Activated CD8-positive, alpha-beta T cell treated with anti-CD3 and anti-CD28 coated beads, Interleukin-2, amount 10 ng/mL, durations not matched to agents 7 days and 5 days (primary cell): ENCODE results near the gene POMGNT1. TPM values are rescaled to one million over a fixed set of nuclear protein-coding genes. Genes with fewer than 3 reads are reported as not detected.

ENCODE experiments used
- ATAC-seq: fragments of 150-1000 bp; cut with Tn5 transposase; one replicate; pipeline ENCODE4 v1.10.0; 2021; ENCODE audit warnings: moderate library complexity
- CTCF ChIA-PET: fragments of 350-600 bp; sonication (Branson Sonifier 250); formaldehyde crosslinking; loops from one replicate; lab custom pipeline; 2021; ENCODE audit warnings: antibody characterized with exemption; lab: Charles Lee
- POLR2A ChIA-PET: fragments of 350-600 bp; sonication (Branson Sonifier 250); formaldehyde crosslinking; loops from one replicate; lab custom pipeline; 2021; ENCODE audit warnings: antibody characterized with exemption; lab: Charles Lee
- DNase-seq: peaks from one replicate; pipeline ENCODE4 v3.0.0-alpha.2; 2020
- H3K27ac Mint-ChIP-seq: one replicate; pipeline ENCODE4 v1.8.0; 2021; ENCODE audit warnings: mild to moderate bottlenecking, mixed read lengths
- H3K27me3 Mint-ChIP-seq: one replicate; pipeline ENCODE4 v1.8.0; 2021; ENCODE audit warnings: low read depth, mixed read lengths
- H3K36me3 Mint-ChIP-seq: one replicate; pipeline ENCODE4 v1.8.0; 2021; ENCODE audit warnings: low read depth, mixed read lengths
- H3K4me1 Mint-ChIP-seq: one replicate; pipeline ENCODE4 v1.8.0; 2021; ENCODE audit warnings: low read depth, mixed read lengths
- H3K4me3 Mint-ChIP-seq: one replicate; pipeline ENCODE4 v1.8.0; 2021; ENCODE audit warnings: mild to moderate bottlenecking, mixed read lengths
- H3K9me3 Mint-ChIP-seq: one replicate; pipeline ENCODE4 v1.8.0; 2022; ENCODE audit warnings: mixed read lengths; ENCODE audit not compliant: insufficient read depth
- total RNA-seq, 2 experiments: library from RNA; stranded (reverse); gene quantifications; one replicate each; pipeline ENCODE4 v1.2.3, GENCODE V29; 2021

The POMGNT1 gene
- total RNA-seq, 2 experiments from 2014 or later, result 25.2 to 28.4 TPM

GRCh38 chr1:46181343-46182260 is 16.6 kb downstream of the POMGNT1 start:
- no peaks in the 10 kb centered on the region for H3K9me3 Mint-ChIP-seq
- ChIA-PET CTCF (interaction anchor here (0.6 to 6.5 kb wide), 8 partner anchors 14 to 155 kb away, joined by 3 to 80 read pairs (median 4); no protein-coding TSS in a partner anchor), POLR2A (interaction anchor here (0.9 kb wide), 1 partner anchor 10 kb away, joined by 3 read pairs; no protein-coding TSS in a partner anchor)
- H3K27me3 Mint-ChIP-seq, result peaks cover 2% of the 10 kb centered on the region
- peaks cover 17% of the 10 kb centered on the region for H3K4me1 Mint-ChIP-seq
- ATAC-seq, result no peak
- H3K27ac Mint-ChIP-seq, result no peak overlapping the region
- H3K36me3 Mint-ChIP-seq, result no peaks in the 10 kb centered on the region
- H3K4me3 Mint-ChIP-seq, result no peak overlapping the region
- DNase-seq, result no peak

GRCh38 chr1:46180082-46180616 is 18.1 kb downstream of the POMGNT1 start:
- ChIA-PET POLR2A (no interaction called here), CTCF (interaction anchor here (0.6 to 6.5 kb wide), 6 partner anchors 13 to 332 kb away, joined by 3 to 80 read pairs (median 4); no protein-coding TSS in a partner anchor)
- no peaks in the 10 kb centered on the region for H3K36me3 Mint-ChIP-seq
- H3K4me1 Mint-ChIP-seq, result peaks cover 17% of the 10 kb centered on the region
- no peak for DNase-seq
- H3K27ac Mint-ChIP-seq, result no peak overlapping the region
- no peak overlapping the region for H3K4me3 Mint-ChIP-seq
- no peaks in the 10 kb centered on the region for H3K9me3 Mint-ChIP-seq
- H3K27me3 Mint-ChIP-seq, result peaks cover 2% of the 10 kb centered on the region
- ATAC-seq, result no peak

GRCh38 chr1:46179138-46180081 is 18.8 kb downstream of the POMGNT1 start:
- H3K9me3 Mint-ChIP-seq, result no peaks in the 10 kb centered on the region
- peak; percentile 83 for ATAC-seq
- ChIA-PET POLR2A (no interaction called here), CTCF (interaction anchor here (0.6 to 6.5 kb wide), 3 partner anchors 11 to 331 kb away, joined by 3 to 80 read pairs (median 6); no protein-coding TSS in a partner anchor)
- peaks cover 10% of the 10 kb centered on the region for H3K4me1 Mint-ChIP-seq
- DNase-seq, result peak; percentile 73
- H3K4me3 Mint-ChIP-seq, result no peak overlapping the region
- no peak overlapping the region for H3K27ac Mint-ChIP-seq
- H3K36me3 Mint-ChIP-seq, result no peaks in the 10 kb centered on the region
- H3K27me3 Mint-ChIP-seq, result peaks cover 2% of the 10 kb centered on the region

- Mint-ChIP-seq H3K27ac (no peak within 1 kb of the TSS), H3K27me3 (peaks cover 4% of the 10 kb centered on the region), H3K4me3 (no peak within 1 kb of the TSS), H3K9me3 (no peaks in the 10 kb centered on the region), H3K36me3 (no peaks in the 10 kb centered on the region), H3K4me1 (no peaks in the 10 kb centered on the region)
- DNase-seq, result no peak
- ChIA-PET POLR2A (no interaction called here), CTCF (interaction anchor here (0.7 kb wide), 1 partner anchor 140 kb away, joined by 3 read pairs; no protein-coding TSS in a partner anchor)
- ATAC-seq, result no peak
These were observed 21.9 kb downstream of the POMGNT1 start, which contains the start of gene P3R3URF for GRCh38 chr1:46176211-46176865. Gene P3R3URF, minus strand, starts transcription at chr1:46176488. Its CDS starts 17 bp downstream, at chr1:46176471.

GRCh38 chr1:46175243-46175642 is 23.0 kb downstream of the POMGNT1 start:
- no peak overlapping the region for H3K4me3 Mint-ChIP-seq
- H3K27me3 Mint-ChIP-seq, result peaks cover 8% of the 10 kb centered on the region
- ATAC-seq (no peak), DNase-seq (no peak)
- ChIA-PET POLR2A (no interaction called here), CTCF (interaction anchor here (1.0 kb wide), 1 partner anchor 138 kb away, joined by 4 read pairs; no protein-coding TSS in a partner anchor)
- no peak overlapping the region for H3K27ac Mint-ChIP-seq
- H3K4me1 Mint-ChIP-seq, result no peaks in the 10 kb centered on the region
- H3K36me3 Mint-ChIP-seq, result no peaks in the 10 kb centered on the region
- no peaks in the 10 kb centered on the region for H3K9me3 Mint-ChIP-seq

GRCh38 chr1:46174448-46175231 is 23.6 kb downstream of the POMGNT1 start, which contains the start of gene TSPAN1:
Gene TSPAN1, plus strand, starts transcription at chr1:46175087. Its CDS starts 6,021 bp downstream, at chr1:46181108.
- no peaks in the 10 kb centered on the region for H3K4me1 Mint-ChIP-seq
- no peak for DNase-seq
- no peak within 1 kb of the TSS for H3K4me3 Mint-ChIP-seq
- H3K36me3 Mint-ChIP-seq, result no peaks in the 10 kb centered on the region
- ChIA-PET CTCF (interaction anchor here (1.0 kb wide), 1 partner anchor 137 kb away, joined by 4 read pairs; no protein-coding TSS in a partner anchor), POLR2A (no interaction called here)
- peaks cover 9% of the 10 kb centered on the region for H3K27me3 Mint-ChIP-seq
- no peaks in the 10 kb centered on the region for H3K9me3 Mint-ChIP-seq
- no peak for ATAC-seq
- no peak within 1 kb of the TSS for H3K27ac Mint-ChIP-seq

- Mint-ChIP-seq H3K36me3 (no peaks in the 10 kb centered on the region), H3K4me3 (no peak overlapping the region), H3K9me3 (no peaks in the 10 kb centered on the region), H3K27me3 (peaks cover 15% of the 10 kb centered on the region), H3K4me1 (no peaks in the 10 kb centered on the region), H3K27ac (no peak overlapping the region)
- POLR2A ChIA-PET, result no interaction called here
- ATAC-seq (no peak), DNase-seq (no peak)
- CTCF ChIA-PET, result interaction anchor here (0.6 kb wide), 1 partner anchor 21 kb away, joined by 3 read pairs; no protein-coding TSS in a partner anchor
These were observed 24.8 kb downstream of the POMGNT1 start for GRCh38 chr1:46173361-46173856.

GRCh38 chr1:46172321-46172720 is 25.9 kb downstream of the POMGNT1 start:
- Mint-ChIP-seq H3K4me3 (no peak overlapping the region), H3K9me3 (no peaks in the 10 kb centered on the region), H3K4me1 (peaks cover 5% of the 10 kb centered on the region), H3K36me3 (no peaks in the 10 kb centered on the region), H3K27ac (no peak overlapping the region), H3K27me3 (peaks cover 21% of the 10 kb centered on the region)
- CTCF ChIA-PET, result no interaction called here
- ATAC-seq, result no peak
- POLR2A ChIA-PET, result no interaction called here
- no peak for DNase-seq

GRCh38 chr1:46171871-46172270 is 26.4 kb downstream of the POMGNT1 start:
- no peak for ATAC-seq
- no peaks in the 10 kb centered on the region for H3K9me3 Mint-ChIP-seq
- ChIA-PET POLR2A (interaction anchor here (0.8 kb wide), 1 partner anchor 10 kb away, joined by 3 read pairs; no protein-coding TSS in a partner anchor), CTCF (no interaction called here)
- no peak overlapping the region for H3K4me3 Mint-ChIP-seq
- H3K27me3 Mint-ChIP-seq, result peaks cover 21% of the 10 kb centered on the region
- no peak overlapping the region for H3K27ac Mint-ChIP-seq
- peaks cover 9% of the 10 kb centered on the region for H3K4me1 Mint-ChIP-seq
- DNase-seq, result no peak
- H3K36me3 Mint-ChIP-seq, result no peaks in the 10 kb centered on the region

GRCh38 chr1:46171351-46171750 is 26.9 kb downstream of the POMGNT1 start:
- no peaks in the 10 kb centered on the region for H3K9me3 Mint-ChIP-seq
- no peaks in the 10 kb centered on the region for H3K36me3 Mint-ChIP-seq
- no peak for ATAC-seq
- ChIA-PET CTCF (no interaction called here), POLR2A (interaction anchor here (0.8 kb wide), 1 partner anchor 10 kb away, joined by 3 read pairs; no protein-coding TSS in a partner anchor)
- peaks cover 13% of the 10 kb centered on the region for H3K4me1 Mint-ChIP-seq
- DNase-seq, result no peak
- no peak overlapping the region for H3K27ac Mint-ChIP-seq
- peaks cover 21% of the 10 kb centered on the region for H3K27me3 Mint-ChIP-seq
- H3K4me3 Mint-ChIP-seq, result no peak overlapping the region
